GM19351 (cell line): ENCODE measurements around the gene ADAMTSL3.

Experiments used
- ATAC-seq: cut with Tn5 transposase; IDR thresholded peaks from one replicate; pipeline ENCODE4 v1.9.1; 2021; ENCODE audit warnings: mild to moderate bottlenecking, moderate library complexity; ENCODE audit not compliant: unreplicated experiment

Gene ADAMTSL3

GRCh38 chr15:83914906-83915305, 261.0 kb downstream of the ADAMTSL3 start:
- ATAC-seq = no peak

- ATAC-seq = no peak
Observed at GRCh38 chr15:83917432-83917831, 263.5 kb downstream of the ADAMTSL3 start.

- no peak for ATAC-seq
Observed at GRCh38 chr15:83918011-83918410, 264.1 kb downstream of the ADAMTSL3 start.

DNA sequence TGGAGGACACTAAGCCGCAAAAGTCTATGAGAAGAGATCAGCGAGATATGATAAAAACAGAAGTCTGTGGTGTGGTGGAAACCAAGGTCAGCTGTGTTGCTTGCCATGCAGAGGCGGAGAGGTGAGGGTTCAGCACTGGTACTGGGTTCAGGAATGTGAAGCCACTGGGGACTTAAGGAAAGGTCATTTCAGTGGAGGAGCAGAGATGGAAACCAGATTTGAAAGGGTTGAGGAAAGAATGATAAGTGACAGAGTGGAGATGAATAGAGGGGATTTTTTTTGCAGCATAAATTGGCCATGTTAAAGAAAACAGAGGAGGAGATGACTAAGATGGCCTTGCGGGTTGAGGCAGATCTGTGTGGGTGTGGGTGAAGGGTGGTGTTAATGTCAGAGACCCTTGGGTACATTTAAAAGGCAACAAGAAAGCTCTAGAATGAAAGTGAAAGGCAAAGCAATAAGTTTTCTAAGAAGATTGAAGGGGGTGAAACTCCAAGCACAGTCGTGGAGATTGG, 265.5 kb downstream of the ADAMTSL3 start:
- ATAC-seq = peak; percentile 82

GRCh38 chr15:83919978-83920510, 266.1 kb downstream of the ADAMTSL3 start:
- no peak for ATAC-seq

DNA sequence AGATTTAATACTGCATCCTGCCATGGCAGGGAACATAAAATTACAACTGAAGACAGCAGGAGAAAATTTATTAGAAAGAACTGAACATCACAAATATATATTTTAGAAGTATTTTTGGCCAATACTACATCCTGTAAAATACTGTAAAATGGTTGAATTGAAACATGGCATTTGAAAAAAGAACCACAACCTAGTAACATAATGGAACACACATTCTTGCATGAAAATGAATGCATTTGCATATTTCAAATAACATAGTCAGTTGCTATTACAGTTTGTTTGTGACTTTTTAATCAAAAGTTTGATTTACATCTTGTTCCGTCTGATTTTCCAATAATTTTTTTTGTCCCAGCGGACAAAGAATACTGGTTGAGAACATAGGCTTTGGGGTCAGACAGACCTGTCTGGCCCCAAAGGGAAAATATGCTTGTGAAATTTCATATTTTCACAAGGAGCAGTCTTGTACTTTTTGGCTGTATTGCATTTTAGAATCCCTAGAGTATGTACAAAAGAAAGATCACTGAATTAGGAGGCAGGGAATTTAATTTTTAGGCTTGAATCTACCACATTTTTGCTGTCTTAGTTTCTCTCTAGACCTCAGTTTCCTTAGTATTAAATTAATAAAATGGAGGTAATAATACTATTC, 268.8 kb downstream of the ADAMTSL3 start:
- ATAC-seq = no peak

DNA sequence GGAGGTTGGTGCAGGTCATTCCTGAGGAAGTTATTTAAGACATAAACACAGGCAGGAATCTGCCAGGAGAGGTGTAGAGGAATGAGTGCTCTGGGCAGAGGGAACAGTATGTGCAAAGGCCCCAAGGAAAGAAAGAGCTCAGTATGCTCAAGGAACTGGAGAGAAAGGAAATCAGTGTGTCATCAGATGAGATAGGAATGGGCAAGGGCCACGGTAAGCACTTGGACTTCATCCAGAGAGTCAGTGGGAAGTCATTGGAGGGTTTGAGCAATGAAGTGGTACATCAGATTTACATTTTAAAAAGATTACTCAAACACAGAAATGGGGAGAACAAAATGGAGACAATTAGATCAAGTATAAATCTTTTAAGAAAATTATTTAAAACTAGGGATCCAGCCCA, 272.2 kb downstream of the ADAMTSL3 start:
- ATAC-seq = no peak

DNA sequence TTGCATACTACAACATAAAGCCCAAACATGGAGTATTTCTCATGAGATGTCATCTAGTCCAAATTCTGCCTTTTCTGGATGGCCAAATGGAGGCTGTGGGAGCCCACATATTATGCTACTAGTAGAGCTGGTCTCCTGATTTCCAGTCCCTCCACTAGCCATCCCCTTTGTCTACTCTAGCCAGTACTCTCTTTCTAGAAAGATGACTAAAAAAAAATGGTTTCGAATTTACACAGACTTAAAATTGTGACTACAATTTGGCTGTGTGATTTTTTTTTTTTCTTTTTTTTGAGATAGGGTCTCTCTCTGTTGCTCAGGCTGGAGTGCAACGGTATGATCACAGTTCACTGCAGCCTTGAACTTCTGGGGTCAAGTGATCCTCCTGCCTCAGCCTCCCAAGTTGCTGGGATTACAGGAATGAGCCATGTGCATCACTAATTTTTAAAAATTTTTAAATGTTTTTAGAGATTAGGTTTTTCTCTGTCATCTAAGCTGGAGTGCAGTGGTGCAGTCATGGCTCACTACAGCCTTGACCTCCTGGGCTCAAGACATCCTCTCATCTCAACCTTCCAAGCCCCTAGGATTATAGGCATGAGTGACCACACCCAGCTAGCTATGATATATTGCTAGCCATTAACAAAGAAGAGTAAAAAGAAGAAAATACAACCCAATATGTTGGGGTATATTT, 273.9 kb downstream of the ADAMTSL3 start:
- ATAC-seq = peak; percentile 45

GRCh38 chr15:83928392-83928734, 274.4 kb downstream of the ADAMTSL3 start:
- ATAC-seq = peak; percentile 76

DNA sequence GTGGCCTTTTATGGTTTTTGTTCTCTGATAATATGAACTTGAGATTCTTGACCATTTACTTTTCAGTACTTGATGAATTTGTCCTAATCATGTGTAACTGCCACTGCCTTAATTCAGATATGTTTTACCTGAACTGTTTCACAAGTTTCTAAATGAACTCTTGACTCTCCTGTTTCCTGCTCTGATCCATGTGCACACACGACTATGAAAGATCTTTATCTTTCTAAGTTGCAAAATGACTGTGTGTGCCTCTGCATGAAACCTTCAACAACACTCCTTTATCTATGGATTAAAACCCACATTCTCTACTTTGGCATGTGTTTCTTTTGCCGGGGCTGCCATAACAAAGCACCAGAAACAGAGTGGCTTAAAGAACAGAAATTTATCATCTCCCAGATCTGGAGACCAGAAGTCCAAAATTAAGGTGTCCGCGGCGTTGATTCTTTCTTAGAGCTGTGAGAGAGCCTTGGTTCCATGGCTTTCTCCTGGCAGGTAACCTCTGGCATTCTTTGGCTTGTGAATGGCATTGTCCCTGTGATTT, 275.0 kb downstream of the ADAMTSL3 start:
- ATAC-seq = peak; percentile 52

DNA sequence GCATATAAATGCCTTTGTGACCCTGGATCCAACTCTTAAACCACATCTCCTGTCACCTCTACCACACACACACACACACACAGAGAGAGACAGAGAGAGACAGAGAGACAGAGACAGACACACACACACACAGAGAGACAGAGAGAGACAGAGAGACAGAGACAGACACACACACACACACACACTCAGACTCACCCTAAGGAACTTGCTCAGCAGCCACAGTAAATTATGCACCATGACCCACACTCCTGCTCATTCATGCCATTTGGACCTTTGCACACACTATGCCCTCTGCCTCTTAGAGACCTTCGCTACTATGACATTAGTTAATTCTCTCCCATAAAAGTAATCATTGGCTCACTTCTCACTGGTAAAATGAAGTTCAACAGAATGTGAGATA, 275.7 kb downstream of the ADAMTSL3 start:
- ATAC-seq = no peak

DNA sequence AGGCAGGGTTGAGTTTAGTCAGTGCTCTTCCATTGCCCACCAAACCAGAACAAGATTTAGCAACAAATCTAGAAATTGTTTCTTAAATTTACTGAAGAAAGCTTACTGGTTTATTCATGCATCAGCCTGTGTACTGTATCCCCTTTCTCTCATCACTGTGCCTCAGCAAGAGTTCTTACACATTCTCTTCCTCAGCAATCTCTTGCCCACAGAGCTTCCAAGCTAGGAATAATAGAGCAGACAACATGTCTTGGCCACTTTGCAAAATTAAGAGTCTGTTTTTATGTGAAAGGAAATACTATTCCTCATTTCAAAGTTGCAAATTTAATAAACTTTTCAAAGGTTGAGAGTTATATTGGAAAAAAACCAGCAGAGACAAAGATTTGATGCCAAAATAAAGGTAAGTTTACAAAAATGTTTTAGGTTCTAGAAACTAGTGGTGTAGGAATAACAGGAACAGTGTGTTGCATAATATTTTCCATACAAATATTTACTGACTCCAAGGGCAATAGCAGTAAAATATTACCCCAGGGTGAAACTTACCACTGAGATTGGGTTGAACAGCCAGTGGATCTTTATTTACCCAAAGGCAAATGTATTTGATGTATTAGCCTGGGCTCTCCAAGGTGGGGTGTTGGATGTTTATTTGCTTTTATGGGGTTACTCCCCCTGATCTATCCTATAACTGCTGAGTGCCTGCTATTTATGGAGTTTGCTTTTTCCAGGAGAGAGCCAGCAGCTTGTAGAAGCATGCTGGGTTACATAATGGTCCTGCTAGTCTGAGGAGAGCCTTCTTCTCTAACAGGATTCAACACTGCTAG, 276.7 kb downstream of the ADAMTSL3 start:
- ATAC-seq = no peak

DNA sequence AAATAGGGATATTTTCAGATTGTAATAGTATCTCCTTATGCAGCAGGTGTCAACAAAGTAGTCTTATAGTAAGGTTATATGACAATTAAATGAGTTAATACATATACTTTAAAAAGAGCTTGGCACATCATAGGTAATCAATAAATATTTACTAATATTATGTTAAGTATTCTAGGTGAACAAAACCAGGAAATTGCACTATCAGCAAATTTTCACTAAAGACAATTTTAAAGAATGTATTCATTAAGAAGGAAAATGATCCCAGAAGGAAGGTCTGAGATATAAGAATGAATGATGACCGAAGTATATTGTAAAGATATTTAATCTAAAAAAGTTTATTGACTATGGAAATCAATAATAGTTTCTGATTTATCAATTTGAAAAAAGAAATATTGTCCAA, 281.9 kb downstream of the ADAMTSL3 start:
- ATAC-seq = no peak

DNA sequence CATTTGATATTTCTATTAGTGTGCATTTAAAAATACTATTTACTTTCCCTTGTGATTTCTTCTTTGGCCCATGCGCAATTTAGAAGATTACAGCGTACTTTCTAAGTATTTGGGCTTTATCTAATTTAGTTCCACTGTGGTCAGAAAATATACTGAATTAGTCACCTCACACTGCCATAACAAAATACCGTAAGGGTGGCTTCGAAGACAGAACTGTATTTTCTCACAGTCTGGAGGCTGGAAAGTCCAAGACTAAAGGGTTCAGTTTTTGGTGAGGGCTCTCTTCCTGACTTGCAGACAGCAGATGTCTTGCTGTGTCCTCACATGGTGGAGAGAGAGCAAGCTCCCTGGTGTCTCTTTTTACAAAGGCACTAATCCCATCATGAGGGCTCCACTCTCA, 286.2 kb downstream of the ADAMTSL3 start:
- peak; percentile 68 for ATAC-seq

DNA sequence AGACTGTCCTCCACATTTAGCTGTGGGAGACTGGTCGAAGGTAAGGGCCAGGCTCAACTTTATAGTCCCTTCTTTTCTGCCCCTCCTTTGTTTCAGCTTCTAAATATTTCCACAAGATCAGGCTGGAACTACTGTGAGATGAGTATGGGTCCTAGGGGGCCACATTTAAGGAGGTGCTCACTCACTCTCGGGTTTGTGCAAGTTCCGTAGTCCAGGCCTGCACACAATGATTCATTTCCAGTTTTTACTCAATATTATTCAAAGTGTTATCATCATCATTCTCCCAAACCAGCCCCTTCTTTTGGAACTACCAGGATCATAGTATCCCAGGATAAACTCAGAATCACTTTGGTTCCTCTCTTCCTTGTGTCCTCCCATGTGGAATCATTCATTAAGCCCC, 289.1 kb downstream of the ADAMTSL3 start:
- ATAC-seq = no peak

DNA sequence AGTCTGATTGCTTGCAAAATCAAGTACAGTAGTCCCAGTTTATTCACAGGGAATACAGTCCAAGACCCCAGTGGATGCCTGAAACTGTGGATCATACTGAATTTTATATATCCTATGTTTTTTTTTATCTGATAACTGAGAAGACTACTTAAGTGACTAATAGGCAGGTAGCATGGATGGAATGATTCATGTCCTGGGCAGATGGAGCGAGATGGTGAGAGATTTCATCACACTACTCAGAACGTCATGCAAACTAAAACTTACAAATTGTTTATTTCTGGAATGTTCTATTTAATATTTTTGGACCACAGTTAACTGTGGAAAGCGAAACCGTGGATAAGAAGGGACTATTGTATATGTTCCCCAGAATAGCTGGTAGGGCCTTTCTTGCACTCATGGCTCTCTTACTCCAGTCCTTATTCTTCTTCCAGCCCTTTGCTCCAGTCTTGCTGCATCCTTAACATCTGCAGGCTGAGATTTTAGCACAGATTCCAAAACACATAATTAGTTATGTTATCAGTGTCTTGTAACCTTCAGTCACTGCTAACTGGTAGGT, 290.0 kb downstream of the ADAMTSL3 start:
- ATAC-seq = no peak

DNA sequence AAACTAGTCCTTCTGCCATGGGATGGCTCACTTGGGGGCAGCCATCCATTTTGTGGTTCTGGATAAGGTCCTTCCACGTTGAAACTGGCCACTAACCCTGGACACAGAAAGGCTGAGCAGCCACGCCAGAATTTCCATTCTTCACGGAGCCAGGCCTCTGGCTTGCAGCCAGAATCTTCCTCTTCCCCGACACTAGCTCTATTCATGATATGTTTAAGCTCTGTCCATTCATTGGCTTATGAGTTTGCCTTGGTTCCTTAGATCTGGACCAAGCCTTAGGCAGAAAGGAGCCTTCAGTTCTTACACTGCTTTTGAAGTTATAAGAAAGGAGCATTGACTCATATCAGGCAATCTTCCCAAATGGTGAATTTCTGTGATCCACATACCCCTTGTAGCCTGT, 293.2 kb downstream of the ADAMTSL3 start:
- ATAC-seq = no peak

GRCh38 chr15:83954506-83954905, 300.6 kb downstream of the ADAMTSL3 start:
- no peak for ATAC-seq

GRCh38 chr15:83955806-83956265, 301.9 kb downstream of the ADAMTSL3 start:
- ATAC-seq = peak; percentile 97

- ATAC-seq = no peak
Observed at GRCh38 chr15:83956887-83957286, 303.0 kb downstream of the ADAMTSL3 start.

- ATAC-seq = no peak
Observed at GRCh38 chr15:83959477-83959876, 305.6 kb downstream of the ADAMTSL3 start.
